Stimulated activated CD4-positive, alpha-beta T cell treated with anti-CD3 and anti-CD28 coated beads, Interleukin-4, amount 100 ng/mL, for 1 hour (primary cell): Measurements from ENCODE around the gene EPS8L1.

Experiments used
- DNase-seq: peaks from one replicate; pipeline ENCODE4 v3.0.0-alpha.2; 2020

Gene EPS8L1

DNA sequence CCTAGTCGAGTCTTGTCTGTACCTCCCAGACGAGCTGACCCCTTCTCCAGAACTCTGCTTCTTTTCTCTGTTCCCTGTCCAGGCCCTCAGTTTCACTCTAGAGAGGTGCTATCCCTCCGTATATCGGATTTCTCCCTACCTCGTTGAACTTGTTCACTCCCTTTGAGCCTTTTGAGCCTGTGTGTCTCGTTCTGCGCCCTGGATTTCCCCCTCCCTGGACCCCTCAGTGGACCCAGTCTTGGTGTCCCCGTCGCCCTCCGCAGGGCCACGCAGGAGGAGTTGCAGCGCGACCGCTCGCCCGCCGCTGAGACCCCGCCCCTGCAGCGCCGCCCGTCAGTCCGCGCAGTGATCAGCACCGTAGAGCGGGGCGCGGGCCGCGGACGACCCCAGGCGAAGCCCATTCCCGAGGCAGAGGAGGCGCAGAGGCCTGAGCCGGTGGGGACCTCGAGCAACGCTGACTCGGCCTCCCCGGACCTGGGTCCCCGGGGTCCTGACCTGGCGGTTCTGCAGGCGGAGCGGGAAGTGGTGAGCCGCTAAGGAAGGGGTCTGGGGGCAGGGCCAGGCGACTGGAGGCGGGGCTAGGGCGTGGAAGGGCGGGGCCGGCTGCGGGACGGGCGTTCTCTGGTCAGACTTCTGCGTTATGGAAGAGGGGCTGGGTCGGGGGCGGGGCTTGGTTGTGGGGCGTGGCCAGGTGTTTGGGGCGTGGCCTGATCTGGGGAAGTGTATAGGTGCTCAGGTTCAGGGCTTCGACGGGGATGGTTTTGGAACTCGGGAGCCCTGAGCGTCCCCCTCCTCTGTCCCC is 5.5 kb downstream of the EPS8L1 start:
- DNase-seq: peak; percentile 83

DNA sequence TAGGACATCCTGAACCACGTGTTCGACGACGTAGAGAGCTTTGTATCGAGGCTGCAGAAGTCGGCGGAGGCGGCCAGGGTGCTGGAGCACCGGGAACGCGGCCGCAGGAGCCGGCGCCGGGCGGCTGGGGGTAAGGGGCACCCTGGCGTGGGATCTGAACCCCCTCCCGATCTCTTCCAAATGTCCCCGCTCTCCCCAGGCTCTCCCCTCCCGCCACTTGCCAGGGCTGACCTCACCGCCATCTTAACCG is 6.0 kb downstream of the EPS8L1 start:
- DNase-seq: no peak

DNA sequence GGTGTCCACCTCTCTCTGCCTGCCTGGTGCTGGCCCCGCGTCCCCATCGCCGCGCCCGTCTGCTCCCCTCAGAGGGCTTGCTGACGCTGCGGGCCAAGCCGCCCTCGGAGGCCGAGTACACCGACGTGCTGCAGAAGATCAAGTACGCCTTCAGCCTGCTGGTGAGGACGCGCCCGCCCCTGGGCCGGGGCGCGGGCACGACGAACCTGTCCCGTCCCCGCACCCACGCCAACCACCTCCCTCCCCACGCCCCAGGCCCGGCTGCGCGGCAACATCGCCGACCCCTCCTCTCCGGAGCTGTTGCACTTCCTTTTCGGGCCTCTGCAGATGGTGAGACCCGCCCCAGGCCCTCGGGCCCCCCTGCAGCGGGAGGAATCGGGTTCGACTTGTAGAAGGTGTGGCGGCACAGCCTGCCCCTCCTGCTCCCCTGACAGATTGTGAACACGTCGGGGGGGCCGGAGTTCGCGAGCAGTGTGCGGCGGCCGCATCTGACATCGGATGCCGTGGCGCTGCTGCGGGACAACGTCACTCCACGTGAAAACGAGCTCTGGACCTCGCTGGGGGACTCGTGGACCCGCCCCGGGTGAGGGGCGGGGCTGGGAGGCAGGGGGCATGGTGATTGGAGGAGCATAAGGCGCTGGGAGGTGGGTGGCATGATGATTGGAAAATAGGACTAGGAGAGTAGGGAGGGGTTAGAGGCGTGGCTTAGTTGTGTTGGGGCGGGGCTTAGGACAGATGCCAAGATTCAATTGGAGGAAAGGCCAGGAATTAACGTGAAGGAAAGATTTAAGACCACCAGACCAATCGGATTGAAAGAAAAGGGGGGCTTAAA is 6.6 kb downstream of the EPS8L1 start:
- peak; percentile 53 for DNase-seq

DNA sequence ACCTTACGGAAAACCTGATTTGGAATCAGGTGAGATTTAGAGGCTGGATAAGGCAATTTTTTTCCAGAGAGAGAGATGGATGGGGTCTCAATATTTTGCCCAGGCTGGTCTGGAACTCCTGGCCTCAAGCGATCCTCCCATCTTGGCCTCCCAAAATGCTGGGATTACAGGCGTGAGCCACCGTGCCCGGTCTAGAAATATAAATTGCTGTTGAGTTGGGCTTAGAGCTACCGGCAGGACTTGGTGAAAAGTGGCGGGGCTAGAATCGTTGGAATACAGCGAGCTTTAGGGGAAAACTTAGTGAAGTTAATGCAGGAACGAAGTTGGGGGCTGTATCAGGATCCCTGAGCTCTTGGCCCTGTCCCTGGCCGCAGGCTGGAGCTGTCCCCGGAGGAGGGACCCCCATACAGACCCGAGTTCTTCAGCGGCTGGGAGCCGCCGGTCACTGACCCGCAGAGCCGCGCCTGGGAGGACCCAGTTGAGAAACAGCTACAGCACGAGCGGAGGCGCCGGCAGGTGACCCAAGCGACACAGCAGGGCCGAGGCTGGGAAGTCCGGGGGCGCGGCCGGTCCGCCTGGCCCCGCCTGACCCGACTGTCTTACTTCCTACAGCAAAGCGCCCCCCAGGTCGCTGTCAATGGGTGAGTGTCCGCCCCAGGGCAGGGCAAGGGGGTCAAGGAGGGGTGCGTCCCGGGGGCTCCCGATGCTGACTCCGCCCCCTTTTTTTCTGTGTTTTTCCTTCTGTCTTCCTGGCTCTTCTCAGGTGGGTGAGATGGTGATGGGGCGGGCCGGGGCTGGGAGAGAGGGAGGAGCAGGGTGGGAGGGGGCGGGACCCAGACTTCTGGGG is 7.6 kb downstream of the EPS8L1 start:
- DNase-seq: no peak

DNA sequence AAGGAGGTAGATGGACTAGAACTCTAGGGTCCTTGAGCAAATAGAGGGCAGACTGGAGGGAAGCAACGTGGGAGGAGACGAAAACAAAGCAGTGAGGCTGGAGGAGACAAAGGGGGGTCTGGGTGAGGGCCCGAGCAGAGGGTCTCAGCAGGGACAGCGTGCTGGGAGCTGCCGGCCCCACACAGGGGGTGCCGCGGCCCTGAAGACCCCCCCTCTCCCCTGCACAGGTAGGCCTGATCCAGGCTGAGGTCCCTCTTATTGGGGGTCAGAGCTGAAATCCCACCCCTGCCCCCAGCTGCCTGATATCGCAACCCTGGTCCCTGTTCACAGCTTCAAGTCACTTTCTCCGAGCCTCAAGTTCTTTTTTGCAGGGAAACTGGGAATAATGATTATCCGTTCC is 8.7 kb downstream of the EPS8L1 start:
- DNase-seq: no peak

DNA sequence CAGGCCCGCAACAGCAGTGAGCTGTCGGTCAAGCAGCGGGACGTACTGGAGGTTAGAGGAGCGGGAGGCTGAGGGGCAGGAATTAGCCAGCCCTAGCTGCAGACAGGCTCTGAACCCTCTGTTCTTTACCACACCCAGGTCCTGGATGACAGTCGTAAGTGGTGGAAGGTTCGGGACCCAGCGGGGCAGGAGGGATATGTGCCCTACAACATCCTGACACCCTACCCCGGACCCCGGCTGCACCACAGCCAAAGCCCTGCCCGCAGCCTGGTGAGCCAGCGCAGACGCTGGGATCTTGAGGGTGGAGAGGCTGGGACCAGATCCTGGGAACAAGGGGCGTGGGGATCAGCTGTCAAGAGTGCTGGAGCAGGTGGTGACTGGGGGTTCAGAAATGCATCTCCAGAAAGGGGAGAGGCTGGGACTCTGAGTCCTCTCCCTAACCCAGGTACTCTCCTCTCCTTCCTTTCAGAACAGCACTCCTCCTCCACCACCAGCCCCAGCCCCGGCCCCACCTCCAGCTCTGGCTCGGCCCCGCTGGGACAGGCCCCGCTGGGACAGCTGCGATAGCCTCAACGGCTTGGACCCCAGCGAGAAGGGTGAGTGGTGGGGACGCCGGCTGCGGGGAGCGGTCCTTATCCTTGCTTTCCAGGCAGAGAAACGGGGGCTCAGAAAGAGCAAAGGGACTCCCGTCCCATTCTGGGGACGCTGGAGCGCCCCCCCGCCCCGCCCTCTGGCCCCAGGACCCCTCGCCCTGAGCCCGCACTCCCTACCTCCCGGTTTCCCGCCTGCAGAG is 10.4 kb downstream of the EPS8L1 start:
- DNase-seq: no peak

DNA sequence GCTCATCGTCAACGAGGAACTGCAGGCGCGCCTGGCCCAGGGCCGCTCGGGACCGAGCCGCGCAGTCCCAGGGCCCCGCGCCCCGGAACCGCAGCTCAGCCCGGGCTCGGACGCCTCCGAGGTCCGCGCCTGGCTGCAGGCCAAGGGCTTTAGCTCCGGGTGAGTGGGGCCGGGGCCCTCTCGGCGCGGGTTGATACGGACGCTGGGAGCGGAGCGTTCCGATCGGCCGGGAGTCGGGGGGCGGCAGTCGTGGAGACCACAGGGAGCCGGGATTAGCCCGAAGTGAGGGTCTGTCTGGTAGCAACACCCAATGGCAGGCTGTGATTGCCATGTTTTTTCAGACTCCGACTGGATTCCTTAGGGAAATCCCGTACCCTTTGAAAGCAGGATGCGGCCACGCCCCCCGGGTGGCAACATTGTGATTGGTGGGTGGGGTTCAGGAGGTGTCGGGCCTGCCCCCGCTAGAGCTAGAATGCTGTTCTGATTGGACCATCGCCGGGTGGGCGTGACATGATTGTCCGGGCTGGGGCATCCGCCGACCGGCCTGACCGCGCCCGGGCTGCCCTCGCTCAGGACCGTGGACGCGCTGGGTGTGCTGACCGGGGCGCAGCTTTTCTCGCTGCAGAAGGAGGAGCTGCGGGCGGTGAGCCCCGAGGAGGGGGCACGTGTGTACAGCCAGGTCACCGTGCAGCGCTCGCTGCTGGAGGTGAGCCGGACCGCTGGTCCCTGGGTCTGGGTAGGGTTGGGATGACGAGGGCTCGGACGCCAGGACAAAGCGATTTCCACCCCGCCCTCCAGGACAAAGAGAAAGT is 11.3 kb downstream of the EPS8L1 start:
- DNase-seq: peak; percentile 54

DNA sequence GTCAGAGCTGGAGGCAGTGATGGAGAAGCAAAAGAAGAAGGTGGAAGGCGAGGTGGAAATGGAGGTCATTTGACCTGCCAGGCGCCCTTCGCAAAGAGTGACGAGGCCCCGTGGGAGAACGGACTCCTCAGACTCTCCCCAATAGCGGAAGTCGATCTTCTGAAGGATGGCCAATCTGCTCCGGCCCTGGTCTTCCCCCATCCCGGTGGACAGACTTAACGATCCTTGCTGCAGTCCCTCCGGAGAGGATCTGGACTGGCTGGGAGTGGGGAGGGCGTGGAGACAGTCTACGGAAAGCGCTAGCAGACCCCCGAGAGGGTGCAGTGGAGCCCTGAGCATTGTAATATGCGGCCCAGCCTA is 11.9 kb downstream of the EPS8L1 start:
- no peak for DNase-seq

DNA sequence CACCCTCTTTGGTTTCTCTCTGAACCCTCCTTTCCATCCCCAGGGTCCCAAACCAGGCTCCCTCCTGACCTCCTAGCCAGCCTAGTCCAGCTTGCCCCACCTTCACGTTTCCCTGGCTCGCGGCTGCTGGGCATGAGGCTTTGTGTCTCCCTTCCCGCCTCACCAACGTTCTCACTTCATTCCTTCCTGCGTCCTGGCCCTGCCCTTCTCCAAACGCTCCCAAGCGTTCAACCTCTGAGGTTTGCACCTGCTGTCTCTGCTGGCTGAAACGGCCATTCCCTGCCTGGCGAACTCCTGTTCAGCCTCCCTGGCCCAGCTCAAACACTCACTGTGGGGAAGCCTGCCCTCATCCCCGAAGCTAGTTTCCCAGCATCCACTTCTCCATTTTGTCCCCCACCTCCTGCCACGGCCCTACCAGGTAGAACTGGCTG is 12.4 kb downstream of the EPS8L1 start:
- DNase-seq: no peak

DNA sequence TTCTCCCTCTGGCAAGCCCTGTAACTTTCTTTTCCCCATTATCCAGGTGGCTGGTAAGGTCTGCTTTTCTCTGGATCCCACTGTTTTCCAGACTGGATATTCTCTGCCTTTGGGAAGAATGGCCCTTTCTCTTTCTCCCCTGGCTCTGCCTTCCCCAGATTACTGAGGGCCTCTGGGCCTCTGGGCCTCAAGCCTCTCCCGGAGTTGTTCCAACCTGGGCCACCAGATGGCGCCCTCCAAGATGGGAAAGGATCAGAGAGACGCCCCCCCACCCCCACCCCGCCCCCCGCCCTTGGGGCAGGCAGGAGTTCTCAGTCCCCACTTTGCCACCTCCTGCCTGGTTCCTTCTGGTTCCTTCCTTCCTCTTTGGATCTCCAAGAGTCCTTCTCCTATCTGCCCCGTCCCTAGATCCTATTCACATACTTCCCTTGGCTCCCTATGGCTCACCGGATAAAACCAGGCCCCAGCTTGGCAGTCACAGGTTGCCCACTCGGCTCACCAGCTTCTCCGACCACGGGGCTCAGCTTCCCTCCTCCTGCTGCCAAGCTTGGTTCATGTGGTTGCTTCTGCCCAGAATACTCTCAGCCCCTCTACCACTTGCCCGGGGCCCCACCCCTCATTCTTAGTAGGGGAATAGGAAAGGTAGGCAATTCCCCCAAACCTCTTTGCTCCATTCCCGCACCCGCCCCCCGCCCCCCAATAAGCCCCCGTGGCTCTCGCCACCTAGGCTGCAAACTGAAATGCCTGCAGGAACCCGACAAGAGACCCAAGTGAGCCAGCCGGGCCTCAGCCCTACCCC is 13.1 kb downstream of the EPS8L1 start:
- DNase-seq: peak; percentile 84

DNA sequence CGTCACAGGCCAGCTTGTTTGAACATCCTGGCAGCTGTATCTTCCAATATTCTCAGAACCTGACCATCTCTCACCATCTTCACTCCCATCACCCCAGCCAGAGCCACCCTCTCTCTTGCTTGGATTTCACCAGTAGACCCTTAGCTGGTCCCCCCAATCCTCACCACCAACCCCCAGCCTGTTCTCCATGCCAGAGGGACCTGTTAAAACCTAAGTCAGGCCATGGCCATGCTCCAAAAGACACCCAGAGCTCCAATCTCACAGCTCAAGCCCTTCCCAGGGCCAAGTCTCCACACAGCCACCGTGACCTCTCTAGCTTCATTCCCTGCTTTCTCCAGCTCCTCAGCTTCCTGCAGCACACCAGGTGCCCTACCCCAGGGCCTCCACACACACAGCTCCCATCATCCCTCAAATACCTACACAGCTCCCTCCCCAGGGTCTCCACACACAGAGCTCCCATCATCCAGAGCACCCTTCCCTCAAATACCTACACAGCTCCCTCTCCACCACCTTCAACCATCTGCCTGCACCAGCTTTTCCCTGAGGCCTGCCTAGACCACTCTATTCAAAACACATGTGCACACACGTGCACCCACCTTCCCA is 13.8 kb downstream of the EPS8L1 start:
- DNase-seq: no peak

DNA sequence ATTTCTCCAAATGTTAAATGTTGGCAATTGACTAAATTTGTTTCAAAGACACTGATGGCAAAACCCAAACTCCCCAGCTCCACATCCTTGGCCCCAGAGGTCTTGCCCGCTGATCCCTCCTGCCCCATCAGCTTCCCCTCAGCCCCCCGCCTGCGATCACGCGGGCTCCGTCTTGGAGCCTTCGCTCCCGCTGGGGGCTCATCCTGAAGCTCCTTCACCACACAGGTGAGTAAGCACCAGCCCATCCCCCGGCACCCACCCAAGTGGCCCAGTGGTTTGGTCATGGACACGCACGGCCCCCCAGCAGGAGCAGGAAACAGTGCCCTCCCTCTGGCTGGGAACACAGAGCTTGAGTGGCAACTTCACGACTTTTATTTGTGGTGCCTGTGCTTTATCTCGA is 14.9 kb downstream of the EPS8L1 start:
- no peak for DNase-seq

DNA sequence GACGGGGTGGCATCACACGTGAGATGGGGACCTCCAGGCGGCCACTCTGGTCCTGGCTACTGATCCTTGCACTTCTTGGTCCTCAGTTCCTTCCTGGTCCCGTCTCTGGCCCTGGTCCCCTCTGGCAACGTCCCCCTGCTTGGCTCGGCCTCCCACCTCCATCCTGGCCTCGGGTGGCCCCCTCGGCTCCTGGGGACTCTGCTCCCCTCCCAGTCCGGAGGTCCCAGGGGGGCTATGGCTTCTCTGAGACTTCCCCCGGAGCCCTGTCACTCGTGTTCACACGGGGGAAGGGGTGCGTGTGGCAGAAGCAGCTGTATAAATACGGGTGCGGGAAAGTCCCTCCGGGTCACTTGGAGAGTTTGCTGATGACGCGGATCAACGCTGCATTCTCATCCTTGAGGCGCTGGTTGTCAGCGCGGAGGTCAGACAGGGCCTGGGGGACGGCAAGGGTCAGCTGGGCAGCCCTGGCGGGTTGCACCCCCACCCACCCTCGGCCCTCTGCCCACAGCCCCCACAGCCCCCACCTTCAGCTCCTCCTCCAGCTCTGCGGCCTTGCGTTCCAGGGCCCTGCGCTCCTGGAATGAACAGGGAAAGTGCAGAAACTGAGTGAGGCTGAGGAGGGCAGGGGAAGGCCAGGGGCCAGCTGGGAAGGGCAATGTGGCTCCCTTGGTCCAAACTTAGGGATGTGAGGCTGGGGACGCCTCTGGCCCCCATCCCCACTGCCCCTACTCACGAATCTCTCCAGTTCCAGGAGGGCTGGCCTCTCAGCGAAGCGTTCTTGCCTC is 15.6 kb downstream of the EPS8L1 start:
- DNase-seq: no peak

DNA sequence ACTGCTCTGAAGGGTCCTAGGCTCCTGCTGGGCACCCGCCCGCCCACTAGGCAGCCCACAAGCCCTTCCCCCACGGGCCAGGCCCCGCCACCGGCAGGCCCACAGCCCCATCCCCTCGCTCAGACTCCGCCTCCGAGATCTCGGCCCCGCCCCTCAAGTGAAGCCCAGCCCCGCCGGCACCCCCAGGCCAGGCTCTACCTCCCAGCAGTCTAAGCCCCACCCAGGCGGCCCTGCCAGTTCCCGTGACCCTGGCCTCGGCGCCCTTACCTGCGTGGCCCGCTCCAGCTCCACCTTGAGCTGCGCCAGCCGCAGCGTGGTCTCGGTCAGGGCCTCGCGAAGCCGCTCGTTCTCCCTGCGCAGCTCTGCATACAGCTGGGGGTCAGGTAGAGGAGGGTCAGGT is 16.3 kb downstream of the EPS8L1 start:
- DNase-seq: no peak

DNA sequence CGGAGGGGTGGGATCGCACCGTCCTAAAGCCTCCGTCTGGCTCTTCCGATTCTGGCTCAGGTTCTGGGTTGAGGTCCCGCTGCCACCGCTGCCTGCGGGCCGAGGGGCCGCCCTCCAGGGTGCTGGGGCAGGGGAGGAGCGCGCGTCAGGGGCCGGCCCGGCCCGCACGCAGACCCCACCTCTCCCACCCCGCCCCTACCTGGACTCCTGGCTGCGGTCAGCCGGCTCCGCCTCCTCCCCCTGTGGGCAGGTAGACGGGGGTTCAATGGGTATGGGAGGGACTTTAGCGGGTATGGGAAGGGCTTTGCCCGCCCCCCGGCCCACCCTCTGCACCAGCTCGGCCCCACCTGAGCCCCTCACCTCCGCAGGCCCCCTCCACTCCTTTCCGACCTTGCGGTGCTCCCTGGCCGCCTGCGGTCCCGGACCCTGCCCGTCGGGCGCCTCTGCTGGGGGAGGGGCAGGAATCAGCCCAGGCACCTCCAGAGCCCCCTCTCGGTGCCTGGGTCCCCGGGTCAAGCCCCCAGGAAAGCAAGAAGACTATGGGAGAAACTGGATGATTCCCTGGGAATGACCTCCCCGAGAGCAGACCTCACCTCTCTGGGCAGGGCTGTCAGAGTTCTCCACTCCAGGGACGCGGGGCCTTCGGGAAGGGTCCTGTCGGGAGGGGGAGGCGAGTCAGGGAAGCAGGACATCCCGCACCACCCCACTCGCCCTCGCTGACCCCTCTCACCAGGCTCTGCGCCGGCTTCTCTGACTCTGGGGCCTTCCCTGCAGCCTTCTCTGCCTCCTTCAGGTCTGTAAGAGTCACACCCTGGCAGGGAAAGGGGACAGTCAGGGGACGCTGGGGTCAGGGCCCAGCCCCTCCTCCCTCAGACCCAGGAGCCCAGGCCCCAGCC is 17.0 kb downstream of the EPS8L1 start:
- DNase-seq: no peak

DNA sequence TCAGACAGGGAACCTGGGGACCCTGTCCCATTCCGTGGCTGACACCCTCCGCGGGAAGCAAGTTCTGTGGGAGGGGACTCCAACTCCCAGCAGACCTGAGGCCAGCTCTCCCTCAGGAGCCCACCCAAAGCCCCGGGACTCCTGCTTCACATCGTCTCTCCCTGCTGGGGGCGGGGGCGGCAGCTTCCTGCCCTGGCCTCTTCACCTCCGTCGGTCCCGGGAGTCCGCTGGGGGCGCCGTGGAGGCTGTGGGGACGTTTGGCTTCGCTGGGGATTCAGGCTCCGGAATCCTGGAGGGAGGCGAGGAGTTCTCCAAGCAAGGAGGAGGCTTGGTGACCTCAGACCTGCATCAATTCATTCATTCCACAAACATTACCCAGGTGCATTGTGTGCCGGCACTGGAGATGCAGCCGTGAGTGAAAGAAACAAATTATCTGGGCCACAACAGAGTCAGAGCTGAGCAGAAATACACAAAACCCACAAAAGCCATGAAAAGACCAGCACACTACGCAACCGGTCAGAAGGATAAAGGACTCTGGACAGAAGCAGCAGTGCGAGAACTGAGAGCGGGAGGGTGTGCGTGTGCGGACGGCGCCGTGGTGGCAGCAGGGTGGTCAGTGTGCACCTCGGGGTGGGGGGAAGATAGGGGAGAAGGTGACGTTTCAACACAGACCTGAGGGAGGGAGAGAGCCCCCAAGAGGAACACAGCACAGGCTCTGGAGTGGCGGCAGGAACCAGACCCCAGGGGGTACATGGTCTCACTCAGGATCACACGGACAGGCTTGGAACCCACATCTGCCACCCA is 19.0 kb downstream of the EPS8L1 start:
- DNase-seq: no peak

DNA sequence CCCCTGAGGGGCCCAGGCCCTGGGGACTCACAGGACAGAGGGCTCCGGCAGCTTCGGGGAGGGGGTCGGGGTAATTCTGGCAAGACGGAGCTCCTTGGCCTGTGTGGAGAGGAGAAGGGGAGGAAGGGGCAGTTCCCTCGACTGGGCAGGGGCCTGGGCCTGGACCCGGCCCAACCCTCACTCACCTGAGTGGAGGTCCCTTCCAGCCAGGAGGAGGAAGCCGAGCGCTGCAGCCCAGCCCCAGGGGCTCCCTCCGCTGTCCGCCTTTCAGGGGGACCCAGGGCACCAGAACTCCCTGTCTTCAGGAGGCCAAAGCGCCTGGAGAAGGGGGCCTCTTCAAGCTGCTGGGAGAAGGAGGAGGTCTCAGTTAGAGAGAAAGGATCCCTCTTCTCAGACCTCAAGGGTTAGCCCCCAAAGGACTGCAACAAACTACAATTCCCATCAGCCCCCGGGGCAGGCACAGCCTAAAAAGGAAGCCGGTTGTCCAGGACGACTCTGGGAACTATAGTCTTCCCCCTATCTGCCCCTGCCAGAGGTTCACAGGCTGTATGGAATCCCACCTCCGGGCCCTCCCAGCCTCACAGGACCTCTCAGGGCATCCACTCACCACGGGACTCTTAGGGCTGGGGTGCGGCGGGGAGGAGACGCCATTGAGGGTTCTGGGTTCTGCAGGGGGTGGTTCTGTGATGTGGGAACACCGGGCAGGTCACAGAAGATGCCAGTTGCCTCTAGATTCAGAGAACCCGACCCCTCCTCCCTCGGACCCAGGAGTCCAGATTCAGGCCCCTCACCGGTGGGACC is 19.8 kb downstream of the EPS8L1 start:
- no peak for DNase-seq
